ENCODE measurements around the gene DNAH3. TPM values are rescaled to one million over a fixed set of nuclear protein-coding genes. Genes with fewer than 3 reads are reported as not detected.

Gene DNAH3
- polyA plus RNA-seq, 2 of the 4 experiments (the other 2 are of a cell fraction): 0.37 to 0.81 TPM

DNA sequence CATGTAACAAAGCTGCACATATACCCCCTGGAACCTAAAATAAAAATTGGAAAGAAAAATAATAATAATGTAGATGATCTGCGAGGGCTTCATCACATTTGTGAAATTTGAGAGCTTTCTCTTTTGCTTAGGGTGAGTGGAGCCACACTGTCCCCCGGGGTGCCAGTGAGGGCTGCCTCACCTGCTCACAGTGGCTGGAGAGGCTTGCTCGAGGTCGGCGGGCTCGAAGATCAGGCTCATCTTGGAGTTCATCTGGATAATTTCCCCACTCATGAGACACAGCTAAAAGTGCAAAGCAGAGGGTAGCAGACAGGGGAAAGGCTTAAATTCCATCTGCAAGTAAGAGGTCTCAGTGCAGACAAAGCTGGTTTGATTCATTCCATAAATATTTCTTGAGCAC is 123.8 kb downstream of the DNAH3 start:
- Histone ChIP-seq H3K9me3 (no peaks in the 10 kb centered on the region), H3K27ac (no peak overlapping the region), H3K4me1 (no peaks in the 10 kb centered on the region), H3K4me2 (no peak overlapping the region), H3K4me3 (no peak overlapping the region)
- no peak for DNase-seq (ENCODE audit: low read depth in 1 of 2, low spot score in 1 of 2)
- CTCF ChIA-PET: interaction anchor here (1.1 kb wide), 1 partner anchor 177 kb away, joined by 3 read pairs; no protein-coding TSS in a partner anchor
- 81% methylated on average over 6 of the region's 6 CpGs for WGBS (ENCODE audit: missing lambda C conversion rate)
- POLR2A ChIA-PET: no interaction called here
- no peak for FAIRE-seq
- TF ChIP-seq RARB (CRISPR knock-in tag; IDR thresholded peaks at IDR 0.05) (no peak), NPAS2 (CRISPR knock-in tag; IDR thresholded peaks at IDR 0.05; ENCODE audit: borderline replicate concordance) (no peak), EHMT2 (IDR thresholded peaks at IDR 0.05; ENCODE audit: low read depth) (no peak), MYC (IDR thresholded peaks at IDR 0.05; ENCODE audit: borderline replicate concordance, low read length) (no peak), TFCP2L1 (CRISPR knock-in tag; IDR thresholded peaks at IDR 0.05) (no peak), ZC3H11A (IDR thresholded peaks at IDR 0.05) (no peak), HOXB13 (CRISPR knock-in tag; IDR thresholded peaks at IDR 0.05; ENCODE audit: low read depth) (no peak), BHLHE40 (IDR thresholded peaks at IDR 0.05; ENCODE audit: low read depth, low read length) (no peak), MAZ (IDR thresholded peaks at IDR 0.05; ENCODE audit: borderline replicate concordance, low read depth, low read length) (no peak), RCOR1 (IDR thresholded peaks at IDR 0.05; ENCODE audit: low read depth, low read length) (no peak), TP53 (CRISPR knock-in tag; IDR thresholded peaks at IDR 0.05) (no peak), RAD21 (conservative IDR thresholded peaks at IDR 0.05 in 1 of 2, IDR thresholded peaks at IDR 0.05 in 1 of 2) (no peak), CEBPB (IDR thresholded peaks at IDR 0.05) (no peak)
- TF ChIP-seq, protein P1, sequence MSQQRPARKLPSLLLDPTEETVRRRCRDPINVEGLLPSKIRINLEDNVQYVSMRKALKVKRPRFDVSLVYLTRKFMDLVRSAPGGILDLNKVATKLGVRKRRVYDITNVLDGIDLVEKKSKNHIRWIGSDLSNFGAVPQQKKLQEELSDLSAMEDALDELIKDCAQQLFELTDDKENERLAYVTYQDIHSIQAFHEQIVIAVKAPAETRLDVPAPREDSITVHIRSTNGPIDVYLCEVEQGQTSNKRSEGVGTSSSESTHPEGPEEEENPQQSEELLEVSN (IDR thresholded peaks at IDR 0.05; ENCODE audit: borderline replicate concordance, low read depth): no peak
- TF ChIP-seq, protein P2, sequence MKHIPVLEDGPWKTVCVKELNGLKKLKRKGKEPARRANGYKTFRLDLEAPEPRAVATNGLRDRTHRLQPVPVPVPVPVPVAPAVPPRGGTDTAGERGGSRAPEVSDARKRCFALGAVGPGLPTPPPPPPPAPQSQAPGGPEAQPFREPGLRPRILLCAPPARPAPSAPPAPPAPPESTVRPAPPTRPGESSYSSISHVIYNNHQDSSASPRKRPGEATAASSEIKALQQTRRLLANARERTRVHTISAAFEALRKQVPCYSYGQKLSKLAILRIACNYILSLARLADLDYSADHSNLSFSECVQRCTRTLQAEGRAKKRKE (CRISPR knock-in tag; IDR thresholded peaks at IDR 0.05; ENCODE audit: low read depth): no peak
- TF ChIP-seq, protein P3, sequence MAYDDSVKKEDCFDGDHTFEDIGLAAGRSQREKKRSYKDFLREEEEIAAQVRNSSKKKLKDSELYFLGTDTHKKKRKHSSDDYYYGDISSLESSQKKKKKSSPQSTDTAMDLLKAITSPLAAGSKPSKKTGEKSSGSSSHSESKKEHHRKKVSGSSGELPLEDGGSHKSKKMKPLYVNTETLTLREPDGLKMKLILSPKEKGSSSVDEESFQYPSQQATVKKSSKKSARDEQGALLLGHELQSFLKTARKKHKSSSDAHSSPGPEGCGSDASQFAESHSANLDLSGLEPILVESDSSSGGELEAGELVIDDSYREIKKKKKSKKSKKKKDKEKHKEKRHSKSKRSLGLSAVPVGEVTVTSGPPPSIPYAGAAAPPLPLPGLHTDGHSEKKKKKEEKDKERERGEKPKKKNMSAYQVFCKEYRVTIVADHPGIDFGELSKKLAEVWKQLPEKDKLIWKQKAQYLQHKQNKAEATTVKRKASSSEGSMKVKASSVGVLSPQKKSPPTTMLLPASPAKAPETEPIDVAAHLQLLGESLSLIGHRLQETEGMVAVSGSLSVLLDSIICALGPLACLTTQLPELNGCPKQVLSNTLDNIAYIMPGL (CRISPR knock-in tag; IDR thresholded peaks at IDR 0.05; ENCODE audit: borderline replicate concordance): no peak
- TF ChIP-seq, protein P4, sequence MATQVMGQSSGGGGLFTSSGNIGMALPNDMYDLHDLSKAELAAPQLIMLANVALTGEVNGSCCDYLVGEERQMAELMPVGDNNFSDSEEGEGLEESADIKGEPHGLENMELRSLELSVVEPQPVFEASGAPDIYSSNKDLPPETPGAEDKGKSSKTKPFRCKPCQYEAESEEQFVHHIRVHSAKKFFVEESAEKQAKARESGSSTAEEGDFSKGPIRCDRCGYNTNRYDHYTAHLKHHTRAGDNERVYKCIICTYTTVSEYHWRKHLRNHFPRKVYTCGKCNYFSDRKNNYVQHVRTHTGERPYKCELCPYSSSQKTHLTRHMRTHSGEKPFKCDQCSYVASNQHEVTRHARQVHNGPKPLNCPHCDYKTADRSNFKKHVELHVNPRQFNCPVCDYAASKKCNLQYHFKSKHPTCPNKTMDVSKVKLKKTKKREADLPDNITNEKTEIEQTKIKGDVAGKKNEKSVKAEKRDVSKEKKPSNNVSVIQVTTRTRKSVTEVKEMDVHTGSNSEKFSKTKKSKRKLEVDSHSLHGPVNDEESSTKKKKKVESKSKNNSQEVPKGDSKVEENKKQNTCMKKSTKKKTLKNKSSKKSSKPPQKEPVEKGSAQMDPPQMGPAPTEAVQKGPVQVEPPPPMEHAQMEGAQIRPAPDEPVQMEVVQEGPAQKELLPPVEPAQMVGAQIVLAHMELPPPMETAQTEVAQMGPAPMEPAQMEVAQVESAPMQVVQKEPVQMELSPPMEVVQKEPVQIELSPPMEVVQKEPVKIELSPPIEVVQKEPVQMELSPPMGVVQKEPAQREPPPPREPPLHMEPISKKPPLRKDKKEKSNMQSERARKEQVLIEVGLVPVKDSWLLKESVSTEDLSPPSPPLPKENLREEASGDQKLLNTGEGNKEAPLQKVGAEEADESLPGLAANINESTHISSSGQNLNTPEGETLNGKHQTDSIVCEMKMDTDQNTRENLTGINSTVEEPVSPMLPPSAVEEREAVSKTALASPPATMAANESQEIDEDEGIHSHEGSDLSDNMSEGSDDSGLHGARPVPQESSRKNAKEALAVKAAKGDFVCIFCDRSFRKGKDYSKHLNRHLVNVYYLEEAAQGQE (IDR thresholded peaks at IDR 0.05): no peak
- no peak for ATAC-seq

DNA sequence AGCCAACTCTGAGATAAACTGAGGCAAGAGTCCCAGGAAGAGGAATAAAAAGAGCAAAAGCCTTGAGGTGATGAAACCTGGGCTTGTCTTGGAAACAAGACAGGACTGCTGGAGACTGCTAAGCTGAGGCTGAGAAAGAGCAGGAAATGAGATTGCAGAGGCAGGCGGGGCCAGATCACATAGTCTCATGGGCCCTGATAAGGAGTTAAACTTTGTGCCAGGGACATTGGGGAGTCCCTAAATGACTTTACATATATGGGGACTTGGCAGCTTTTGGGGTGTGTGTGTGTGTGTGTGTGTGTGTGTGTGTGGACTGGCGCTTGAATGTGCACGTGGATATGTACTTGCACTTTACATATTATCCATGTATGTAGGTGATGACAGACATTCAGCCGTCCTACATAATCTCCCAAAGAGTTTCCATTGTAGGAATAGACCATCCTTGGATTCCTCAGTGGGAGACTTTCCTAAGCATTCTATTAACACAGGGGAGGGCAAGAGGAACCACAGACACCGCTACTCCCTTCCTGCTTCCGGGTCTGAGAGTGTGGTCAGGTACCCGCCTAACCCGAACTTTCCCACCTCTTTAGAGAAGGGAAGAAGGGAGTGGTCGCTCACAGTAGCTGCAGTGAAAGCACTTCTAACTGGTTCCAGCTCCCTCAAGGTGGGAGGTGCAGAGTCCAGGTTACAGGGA is 127.0 kb downstream of the DNAH3 start:
- H3K4me1 ChIP-seq: no peaks in the 10 kb centered on the region
- WGBS (ENCODE audit: missing lambda C conversion rate): 66% methylated on average over 9 of the region's 9 CpGs
- CTCF ChIA-PET: no interaction called here
- FAIRE-seq (no peak), DNase-seq (ENCODE audit: low read depth in 1 of 2, low spot score in 1 of 2) (no peak), ATAC-seq (no peak)
- POLR2A ChIA-PET: no interaction called here
- H3K4me2 ChIP-seq: no peak overlapping the region
- no peak overlapping the region for H3K27ac ChIP-seq
- H3K9me3 ChIP-seq: no peaks in the 10 kb centered on the region
- TF ChIP-seq CHD4 (IDR thresholded peaks at IDR 0.05; ENCODE audit: borderline replicate concordance) (no peak), FOXS1 (CRISPR knock-in tag; IDR thresholded peaks at IDR 0.05) (no peak), CEBPB (IDR thresholded peaks at IDR 0.05) (no peak), MYC (IDR thresholded peaks at IDR 0.05; ENCODE audit: borderline replicate concordance, low read length) (no peak), RFX5 (IDR thresholded peaks at IDR 0.05) (no peak)
- TF ChIP-seq, protein P5, sequence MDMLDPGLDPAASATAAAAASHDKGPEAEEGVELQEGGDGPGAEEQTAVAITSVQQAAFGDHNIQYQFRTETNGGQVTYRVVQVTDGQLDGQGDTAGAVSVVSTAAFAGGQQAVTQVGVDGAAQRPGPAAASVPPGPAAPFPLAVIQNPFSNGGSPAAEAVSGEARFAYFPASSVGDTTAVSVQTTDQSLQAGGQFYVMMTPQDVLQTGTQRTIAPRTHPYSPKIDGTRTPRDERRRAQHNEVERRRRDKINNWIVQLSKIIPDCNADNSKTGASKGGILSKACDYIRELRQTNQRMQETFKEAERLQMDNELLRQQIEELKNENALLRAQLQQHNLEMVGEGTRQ (IDR thresholded peaks at IDR 0.05): no peak
- TF ChIP-seq, protein P6, sequence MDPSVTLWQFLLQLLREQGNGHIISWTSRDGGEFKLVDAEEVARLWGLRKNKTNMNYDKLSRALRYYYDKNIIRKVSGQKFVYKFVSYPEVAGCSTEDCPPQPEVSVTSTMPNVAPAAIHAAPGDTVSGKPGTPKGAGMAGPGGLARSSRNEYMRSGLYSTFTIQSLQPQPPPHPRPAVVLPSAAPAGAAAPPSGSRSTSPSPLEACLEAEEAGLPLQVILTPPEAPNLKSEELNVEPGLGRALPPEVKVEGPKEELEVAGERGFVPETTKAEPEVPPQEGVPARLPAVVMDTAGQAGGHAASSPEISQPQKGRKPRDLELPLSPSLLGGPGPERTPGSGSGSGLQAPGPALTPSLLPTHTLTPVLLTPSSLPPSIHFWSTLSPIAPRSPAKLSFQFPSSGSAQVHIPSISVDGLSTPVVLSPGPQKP (IDR thresholded peaks at IDR 0.05; ENCODE audit: low read depth, low read length): no peak
- TF ChIP-seq, protein P4 (IDR thresholded peaks at IDR 0.05): no peak
- no peak overlapping the region for H3K4me3 ChIP-seq
